Neural cell (in vitro differentiated cells): ENCODE data around the gene SMPD2.

Source experiments
- RAD21 ChIP-seq: fragments of 450-650 bp; conservative IDR thresholded peaks from 2 replicates; pipeline ENCODE4 v1.6.1; 2014; ENCODE audit warnings: antibody characterized with exemption, mild to moderate bottlenecking, moderate library complexity
- TF ChIP-seq, protein P1 (sequence below): IDR thresholded peaks from 2 replicates; pipeline ENCODE4 v1.6.1; 2012; ENCODE audit warnings: borderline replicate concordance
- TF ChIP-seq, protein P2 (sequence below): fragments of 450-650 bp; IDR thresholded peaks from 2 replicates; pipeline ENCODE4 v1.5.1; 2014; ENCODE audit warnings: antibody characterized with exemption, mild to moderate bottlenecking, moderate library complexity; ENCODE audit not compliant: poor library complexity, severe bottlenecking

DNA sequence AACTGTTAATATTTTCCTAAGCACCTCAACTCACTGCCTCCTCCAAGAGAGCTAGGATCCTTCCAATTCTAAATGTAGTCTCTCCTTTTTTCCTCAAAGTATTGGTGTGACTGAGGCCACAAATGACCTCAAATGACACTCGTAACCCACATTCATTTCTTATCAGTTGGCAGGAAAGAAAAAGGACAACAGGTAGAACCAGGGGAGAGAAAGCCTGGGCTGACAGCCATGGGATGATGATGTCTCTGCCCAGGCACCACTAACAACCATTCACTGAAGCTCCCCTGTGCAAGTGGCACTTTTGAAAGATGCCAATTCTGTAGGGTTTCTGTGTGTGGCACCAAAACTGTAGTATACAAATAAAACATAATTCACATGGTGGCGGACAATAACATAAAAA is 35.1 kb downstream of the SMPD2 start:
- TF ChIP-seq, protein P1, sequence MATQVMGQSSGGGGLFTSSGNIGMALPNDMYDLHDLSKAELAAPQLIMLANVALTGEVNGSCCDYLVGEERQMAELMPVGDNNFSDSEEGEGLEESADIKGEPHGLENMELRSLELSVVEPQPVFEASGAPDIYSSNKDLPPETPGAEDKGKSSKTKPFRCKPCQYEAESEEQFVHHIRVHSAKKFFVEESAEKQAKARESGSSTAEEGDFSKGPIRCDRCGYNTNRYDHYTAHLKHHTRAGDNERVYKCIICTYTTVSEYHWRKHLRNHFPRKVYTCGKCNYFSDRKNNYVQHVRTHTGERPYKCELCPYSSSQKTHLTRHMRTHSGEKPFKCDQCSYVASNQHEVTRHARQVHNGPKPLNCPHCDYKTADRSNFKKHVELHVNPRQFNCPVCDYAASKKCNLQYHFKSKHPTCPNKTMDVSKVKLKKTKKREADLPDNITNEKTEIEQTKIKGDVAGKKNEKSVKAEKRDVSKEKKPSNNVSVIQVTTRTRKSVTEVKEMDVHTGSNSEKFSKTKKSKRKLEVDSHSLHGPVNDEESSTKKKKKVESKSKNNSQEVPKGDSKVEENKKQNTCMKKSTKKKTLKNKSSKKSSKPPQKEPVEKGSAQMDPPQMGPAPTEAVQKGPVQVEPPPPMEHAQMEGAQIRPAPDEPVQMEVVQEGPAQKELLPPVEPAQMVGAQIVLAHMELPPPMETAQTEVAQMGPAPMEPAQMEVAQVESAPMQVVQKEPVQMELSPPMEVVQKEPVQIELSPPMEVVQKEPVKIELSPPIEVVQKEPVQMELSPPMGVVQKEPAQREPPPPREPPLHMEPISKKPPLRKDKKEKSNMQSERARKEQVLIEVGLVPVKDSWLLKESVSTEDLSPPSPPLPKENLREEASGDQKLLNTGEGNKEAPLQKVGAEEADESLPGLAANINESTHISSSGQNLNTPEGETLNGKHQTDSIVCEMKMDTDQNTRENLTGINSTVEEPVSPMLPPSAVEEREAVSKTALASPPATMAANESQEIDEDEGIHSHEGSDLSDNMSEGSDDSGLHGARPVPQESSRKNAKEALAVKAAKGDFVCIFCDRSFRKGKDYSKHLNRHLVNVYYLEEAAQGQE, result no peak
- TF ChIP-seq, protein P2, sequence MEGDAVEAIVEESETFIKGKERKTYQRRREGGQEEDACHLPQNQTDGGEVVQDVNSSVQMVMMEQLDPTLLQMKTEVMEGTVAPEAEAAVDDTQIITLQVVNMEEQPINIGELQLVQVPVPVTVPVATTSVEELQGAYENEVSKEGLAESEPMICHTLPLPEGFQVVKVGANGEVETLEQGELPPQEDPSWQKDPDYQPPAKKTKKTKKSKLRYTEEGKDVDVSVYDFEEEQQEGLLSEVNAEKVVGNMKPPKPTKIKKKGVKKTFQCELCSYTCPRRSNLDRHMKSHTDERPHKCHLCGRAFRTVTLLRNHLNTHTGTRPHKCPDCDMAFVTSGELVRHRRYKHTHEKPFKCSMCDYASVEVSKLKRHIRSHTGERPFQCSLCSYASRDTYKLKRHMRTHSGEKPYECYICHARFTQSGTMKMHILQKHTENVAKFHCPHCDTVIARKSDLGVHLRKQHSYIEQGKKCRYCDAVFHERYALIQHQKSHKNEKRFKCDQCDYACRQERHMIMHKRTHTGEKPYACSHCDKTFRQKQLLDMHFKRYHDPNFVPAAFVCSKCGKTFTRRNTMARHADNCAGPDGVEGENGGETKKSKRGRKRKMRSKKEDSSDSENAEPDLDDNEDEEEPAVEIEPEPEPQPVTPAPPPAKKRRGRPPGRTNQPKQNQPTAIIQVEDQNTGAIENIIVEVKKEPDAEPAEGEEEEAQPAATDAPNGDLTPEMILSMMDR, result no peak
- no peak for TF ChIP-seq RAD21
